Stimulated activated CD4-positive, alpha-beta T cell treated with anti-CD3 and anti-CD28 coated beads, TNF-alpha, amount 100 ng/mL, for 4 hours (primary cell): Measurements from ENCODE around the gene LILRB5.
"Not testable (repeated sequence)": the region's sequence is repeated elsewhere in the genome, so short reads cannot be mapped to it uniquely, and the experiment has no call there.

ENCODE experiments used
- DNase-seq, 3 experiments: peaks; one replicate each; pipeline ENCODE4 v3.0.0-alpha.2; 2020; ENCODE audit warnings: low read depth in 3 of 3

LILRB5 gene

GRCh38 chr19:54242234-54242633, 14.8 kb downstream of the LILRB5 start:
- DNase-seq = not testable (repeated sequence)

- DNase-seq = not testable (repeated sequence)
Observed at GRCh38 chr19:54240372-54241336, 16.4 kb downstream of the LILRB5 start.

- DNase-seq = not testable (repeated sequence)
Observed at GRCh38 chr19:54239491-54240371, 17.3 kb downstream of the LILRB5 start.

DNA sequence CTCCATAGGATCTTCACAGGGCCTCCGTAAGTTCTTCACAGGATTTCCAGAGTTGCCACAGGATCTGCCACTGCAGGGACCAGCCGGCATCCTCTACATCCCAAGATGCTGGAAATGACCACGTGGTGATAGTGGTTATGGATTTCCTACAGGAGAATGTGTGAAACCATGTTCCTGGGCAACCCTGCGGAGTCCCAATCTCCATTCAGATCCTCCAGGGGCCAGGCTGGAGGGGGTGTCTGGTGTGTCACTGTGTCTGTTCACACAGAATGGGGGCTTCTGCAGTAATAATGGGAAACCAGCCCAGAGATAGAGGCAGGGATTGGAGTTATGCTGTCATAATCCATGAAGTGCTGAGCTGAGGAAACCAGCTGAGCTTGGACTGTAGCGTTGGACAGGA, 23.1 kb downstream of the LILRB5 start:
- no peak for DNase-seq

DNA sequence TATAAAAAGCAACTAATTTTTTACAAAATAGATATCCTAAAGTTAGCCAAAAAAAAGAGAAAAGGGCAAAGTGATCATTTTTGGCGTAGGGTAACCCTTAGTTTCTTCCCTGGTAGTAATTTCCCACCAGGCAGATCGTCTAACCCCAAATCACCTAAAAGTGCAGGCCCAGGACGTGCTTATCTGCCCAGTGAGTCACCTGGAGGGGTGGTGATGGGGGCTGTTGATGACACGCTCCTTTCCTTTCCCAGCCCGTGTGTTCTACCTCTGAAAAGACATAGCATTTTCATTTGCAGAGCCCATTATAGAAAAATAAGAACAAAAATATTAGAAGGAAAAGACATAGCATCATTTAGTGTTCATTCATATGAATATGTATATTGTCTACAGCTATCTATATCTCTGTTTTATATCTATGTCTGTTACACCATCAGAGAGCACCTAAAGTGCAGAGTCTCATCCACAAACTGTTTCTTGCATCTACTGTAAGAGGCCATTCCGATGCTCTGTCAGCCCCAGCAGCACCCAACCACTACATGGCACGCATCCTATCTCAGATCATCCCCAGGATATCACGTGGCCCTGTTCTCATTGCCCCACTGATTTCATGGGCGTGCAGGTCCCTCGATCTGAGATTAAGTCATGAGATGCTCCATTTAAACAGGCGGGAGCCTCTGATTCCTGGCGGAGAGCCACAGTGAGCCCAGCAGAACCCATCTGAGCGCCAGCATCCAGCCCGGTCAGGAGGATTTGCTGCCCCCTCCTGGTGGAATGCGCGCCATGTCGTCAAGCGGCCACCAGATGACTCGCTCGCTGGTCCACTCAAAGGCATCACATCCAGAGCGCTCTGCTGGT, 25.8 kb downstream of the LILRB5 start:
- peak; percentile 67 to 82 (median 73) for DNase-seq

DNA sequence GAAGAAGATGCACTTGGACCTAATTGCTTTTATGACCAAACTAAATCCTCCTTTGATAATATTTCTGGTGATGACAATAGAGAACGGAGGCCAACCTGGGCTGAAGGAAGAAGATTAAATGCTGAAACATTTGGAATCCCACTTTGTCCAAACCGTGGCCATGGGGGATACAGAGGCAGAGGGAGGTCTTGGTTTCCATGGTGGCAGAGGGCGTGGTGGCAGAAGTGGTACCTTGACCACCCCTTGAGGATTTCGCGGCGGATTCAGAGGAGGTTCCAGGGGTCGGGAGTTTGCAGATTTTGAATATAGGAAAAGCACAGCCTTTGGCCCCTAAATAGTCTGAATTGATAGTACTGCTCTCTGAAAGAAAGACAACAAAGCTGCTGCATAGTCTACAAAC, 27.0 kb downstream of the LILRB5 start:
- no peak for DNase-seq

DNA sequence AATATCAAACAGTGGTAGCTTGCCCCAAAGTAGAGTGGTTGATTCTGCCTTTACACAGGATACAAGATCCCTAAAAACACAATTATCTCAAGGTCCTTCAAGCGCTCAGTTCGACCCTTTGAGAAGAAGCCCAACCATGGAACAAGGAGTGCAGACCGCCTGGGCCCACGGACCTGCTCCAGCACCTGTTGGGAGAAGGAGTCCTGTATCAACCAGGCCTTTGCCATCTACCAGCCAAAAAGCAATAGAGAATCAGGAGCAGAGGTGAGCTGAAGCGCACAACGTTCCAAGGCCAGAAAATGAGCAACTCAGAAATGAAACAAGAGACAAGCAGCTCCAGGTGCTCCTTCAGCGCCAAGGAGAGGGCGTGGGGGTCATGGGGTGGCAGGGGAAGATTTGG, 27.9 kb downstream of the LILRB5 start:
- DNase-seq = no peak

GRCh38 chr19:54224619-54225018, 32.5 kb downstream of the LILRB5 start:
- DNase-seq = not testable (repeated sequence)

DNA sequence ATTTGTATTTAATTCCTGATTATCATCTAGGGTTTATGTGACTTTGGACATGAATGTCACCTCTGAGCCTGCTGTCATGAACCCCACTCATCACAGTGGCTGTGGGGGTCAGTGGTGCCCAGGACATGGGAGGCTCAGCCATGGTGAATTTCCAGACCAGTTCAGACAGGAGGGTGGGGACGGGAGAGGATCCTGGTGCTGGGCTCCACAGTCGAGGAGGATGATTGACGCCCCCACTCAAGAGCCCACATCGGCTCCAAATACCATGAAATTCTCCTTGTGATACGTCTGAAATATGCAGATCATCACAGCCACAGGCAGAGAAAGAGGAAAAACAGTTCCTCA, 33.2 kb downstream of the LILRB5 start:
- not testable (repeated sequence) for DNase-seq

DNA sequence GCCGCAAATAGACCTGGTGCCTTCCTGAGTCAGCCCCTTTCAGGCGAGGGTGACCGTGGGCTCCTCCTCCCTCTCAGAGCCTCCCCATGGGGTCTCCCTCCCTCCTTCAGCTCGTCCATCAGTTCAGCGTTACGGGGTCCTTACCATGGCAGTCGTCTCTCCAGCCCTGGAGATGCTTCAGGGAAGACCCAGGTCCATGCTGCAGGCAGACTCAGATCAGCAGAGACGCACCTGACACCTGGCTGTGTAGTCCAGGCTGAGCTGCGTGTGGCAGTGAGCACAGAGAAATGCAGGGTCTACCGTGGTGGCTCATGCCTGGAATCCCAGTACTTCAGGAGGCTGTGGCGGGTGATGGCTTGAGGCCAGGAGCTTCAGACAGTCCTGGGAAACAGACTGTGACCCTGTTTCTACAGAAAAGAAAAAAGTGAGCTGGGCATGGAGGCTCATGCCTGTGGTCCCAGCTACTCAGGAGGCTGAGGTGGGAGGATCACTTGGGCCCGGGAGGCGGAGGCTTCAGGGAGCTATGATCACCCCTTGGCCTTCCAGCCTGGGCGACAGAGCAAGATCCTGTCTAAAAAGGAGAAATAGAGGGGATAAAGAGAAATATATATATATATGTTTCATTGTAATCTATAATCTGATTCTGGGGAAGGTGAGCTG, 33.7 kb downstream of the LILRB5 start:
- not testable (repeated sequence) for DNase-seq

GRCh38 chr19:54222474-54223276, 34.4 kb downstream of the LILRB5 start, which contains the start of gene LILRB3:
LILRB3 (minus strand) TSS chr19:54223007; CDS start chr19:54222976, 31 bp downstream.
- not testable (repeated sequence) for DNase-seq

- DNase-seq = not testable (repeated sequence)
Observed at GRCh38 chr19:54221947-54222346, 35.1 kb downstream of the LILRB5 start.

DNA sequence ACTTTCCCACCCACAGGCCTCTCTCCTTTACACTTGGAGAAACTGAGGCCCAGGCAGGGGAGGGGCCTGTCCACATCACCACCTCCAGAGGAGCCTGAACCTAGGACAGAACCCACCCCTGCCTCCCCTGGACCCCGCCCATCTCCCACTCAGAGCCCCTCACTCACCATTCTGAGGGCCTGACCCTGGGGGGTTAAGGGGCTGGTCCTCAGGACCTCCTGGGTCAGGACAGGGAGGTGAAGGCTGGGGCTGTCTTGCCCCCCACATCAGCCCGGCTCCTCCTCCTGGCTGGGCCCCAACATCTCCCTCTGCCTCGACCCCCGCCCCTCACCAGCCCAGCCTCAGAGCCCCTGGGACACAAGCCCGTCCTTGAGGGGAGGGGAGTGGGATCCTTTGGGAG, 37.4 kb downstream of the LILRB5 start:
- DNase-seq = not testable (repeated sequence)

- DNase-seq = no peak
Observed at GRCh38 chr19:54218960-54219661, 38.0 kb downstream of the LILRB5 start.

- no peak for DNase-seq
Observed at GRCh38 chr19:54218259-54218658, 38.8 kb downstream of the LILRB5 start.

- DNase-seq = not testable (repeated sequence)
Observed at GRCh38 chr19:54217517-54218247, 39.4 kb downstream of the LILRB5 start.

- DNase-seq = no peak
Observed at GRCh38 chr19:54216869-54217268, 40.2 kb downstream of the LILRB5 start.

DNA sequence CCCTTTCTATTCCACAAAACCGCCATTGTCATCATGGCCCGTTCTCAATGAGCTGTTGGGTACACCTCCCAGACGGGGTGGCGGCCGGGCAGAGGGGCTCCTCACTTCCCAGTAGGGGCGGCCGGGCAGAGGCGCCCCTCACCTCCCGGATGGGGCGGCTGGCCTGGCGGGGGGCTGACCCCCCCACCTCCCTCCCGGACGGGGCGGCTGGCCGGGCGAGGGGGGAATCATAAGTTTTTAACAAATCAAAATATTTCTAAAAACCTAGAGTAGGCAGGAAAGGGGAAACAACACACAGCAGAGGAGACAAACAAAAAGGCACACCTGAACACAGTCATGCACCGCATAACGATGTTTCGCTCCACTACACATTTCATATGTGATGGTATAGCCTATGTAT, 42.3 kb downstream of the LILRB5 start:
- DNase-seq = not testable (repeated sequence)

DNA sequence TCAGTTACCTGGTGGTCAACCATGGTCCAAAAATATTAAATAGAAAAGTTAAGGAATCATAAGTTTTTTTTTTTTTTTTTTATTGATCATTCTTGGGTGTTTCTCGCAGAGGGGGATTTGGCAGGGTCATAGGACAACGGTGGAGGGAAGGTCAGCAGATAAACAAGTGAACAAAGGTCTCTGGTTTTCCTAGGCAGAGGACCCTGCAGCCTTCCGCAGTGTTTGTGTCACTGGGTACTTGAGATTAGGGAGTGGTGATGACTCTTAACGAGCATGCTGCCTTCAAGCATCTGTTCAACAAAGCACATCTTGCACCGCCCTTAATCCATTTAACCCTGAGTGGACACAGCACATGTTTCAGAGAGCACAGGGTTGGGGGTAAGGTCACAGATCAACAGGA, 42.9 kb downstream of the LILRB5 start:
- DNase-seq = not testable (repeated sequence)
